ENCODE results near the gene RCBTB2. TPM values are rescaled to one million over a fixed set of nuclear protein-coding genes. Genes with fewer than 3 reads are reported as not detected.
A peak's percentile ranks its signal among the peaks of the same experiment; 100 is the strongest.
"Not testable (repeated sequence)": the region's sequence is repeated elsewhere in the genome, so short reads cannot be mapped to it uniquely, and the experiment has no call there.

The RCBTB2 gene
- total RNA-seq, 1 experiment from 2014 or later, result 2.0 TPM

DNA sequence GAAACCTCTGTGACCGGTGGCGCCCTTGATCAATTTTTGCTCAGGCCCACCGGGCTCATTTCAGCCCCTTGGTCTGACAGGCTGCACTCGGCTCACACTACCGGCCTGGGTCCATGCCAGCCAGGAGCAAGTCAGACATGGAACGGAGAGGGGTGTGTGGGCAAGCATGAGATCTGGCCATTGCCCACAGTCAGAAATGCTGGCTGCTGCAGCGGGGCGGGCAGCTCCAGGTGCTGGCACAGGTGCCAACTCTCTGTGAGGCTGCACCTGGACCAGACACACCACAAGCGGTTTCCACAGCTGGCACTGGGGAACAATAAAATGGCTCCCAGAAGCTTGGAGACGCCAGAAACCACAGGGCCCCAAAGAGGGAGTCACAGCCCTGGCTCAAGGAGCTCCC lies 76.3 kb downstream of the RCBTB2 start:
- no peak for DNase-seq (ENCODE audit: low read depth)

DNA sequence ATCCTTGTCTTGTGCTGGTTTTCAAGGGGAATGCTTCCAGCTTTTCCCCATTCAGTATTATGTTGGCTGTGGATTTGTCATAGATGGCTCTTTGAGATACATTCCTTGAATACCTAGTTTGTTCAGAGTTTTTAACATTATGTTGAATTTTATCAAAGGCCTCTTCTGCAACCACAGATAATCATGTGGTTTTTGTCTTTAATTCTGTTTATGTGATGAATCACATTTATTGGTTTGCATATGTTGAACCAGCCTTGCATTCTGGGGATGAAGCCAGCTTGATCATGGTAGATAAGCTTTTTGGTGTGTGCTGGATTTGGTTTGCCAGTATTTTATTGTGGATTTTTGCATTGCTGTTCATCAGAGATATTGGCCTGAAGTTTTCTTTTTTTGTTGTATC lies 81.7 kb downstream of the RCBTB2 start:
- not testable (repeated sequence) for DNase-seq (ENCODE audit: low read depth)

DNA sequence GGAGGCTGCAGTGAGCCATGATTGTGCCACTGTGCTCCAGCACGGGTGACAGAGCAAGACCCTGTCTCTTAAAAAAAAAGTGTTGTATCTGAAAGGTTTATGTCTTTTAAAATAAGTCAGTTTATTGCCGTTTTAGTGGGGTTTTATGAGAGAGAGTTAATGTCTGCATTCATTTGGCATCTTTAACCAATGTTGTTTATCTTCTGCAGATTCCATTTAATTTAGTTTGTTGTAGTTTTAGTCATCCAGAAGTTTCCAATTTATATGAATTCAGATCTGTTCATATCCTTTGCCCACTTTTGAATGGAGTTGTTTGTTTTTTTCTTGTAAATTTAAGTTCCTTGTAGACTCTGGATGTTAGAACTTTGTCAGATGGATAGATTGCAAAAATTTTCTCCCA lies 83.2 kb downstream of the RCBTB2 start:
- no peak for DNase-seq (ENCODE audit: low read depth)

DNA sequence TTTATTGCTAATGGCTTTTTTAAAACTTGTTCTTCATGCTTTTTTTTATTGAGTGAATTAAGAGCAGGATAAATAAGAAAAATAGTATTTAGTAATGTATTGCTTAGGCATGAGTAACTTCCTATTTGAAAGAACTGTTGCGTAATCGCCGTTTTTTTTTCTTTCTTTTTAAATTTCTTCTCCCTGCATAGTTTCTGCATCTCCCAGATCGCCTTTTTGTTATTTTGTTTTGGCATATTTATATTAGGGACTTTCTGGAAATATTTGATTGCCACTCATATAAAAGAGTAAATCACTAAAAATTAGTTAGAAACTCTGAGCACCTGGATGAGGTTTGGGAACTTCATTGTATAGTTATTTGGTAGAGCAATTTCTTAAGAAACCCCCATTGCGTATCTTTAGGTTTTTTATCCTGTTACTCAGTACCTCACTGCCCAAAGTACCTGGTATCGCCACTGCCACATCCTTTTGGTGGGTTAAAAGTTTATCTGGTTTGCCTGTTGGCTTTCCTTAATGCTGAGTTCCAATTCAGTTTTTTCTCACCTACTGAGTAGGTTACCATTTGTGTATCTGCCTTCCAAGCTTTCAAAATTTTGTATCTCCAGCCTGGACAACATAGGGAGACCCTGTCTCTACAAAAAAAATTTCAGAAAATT lies 83.8 kb downstream of the RCBTB2 start:
- peak; percentile 61 for DNase-seq (ENCODE audit: low read depth)

DNA sequence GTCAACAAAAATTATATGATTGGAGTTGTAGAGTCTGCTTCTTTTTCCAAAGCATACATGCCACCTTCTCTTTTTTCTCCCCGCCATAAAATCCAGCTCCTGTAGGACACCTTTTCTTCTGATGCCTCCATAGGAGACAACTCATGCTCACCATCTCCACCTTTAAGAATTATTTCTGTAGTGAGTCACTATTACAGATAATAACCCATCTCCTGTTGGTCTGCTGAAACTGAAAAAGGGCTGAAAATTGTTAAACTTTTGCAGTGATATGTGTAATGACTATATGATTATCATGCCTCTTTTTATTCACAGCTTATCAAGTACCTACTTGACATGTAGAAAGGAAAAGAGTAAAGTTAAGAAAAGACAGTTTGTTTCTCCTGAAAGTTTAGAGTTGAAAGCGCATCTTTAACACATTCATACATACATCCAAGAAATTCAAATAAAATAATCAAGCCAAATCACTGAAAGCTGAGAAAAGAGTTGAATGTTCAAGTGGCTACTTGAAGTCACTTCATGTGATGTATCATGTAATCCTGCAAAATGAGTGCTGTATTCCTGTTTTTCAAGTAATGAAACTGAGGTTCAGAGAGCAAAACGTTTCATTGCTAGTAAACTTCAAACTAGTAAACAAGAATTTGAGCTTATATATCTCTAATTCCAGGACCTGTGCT lies 84.5 kb downstream of the RCBTB2 start:
- DNase-seq (ENCODE audit: low read depth), result no peak

DNA sequence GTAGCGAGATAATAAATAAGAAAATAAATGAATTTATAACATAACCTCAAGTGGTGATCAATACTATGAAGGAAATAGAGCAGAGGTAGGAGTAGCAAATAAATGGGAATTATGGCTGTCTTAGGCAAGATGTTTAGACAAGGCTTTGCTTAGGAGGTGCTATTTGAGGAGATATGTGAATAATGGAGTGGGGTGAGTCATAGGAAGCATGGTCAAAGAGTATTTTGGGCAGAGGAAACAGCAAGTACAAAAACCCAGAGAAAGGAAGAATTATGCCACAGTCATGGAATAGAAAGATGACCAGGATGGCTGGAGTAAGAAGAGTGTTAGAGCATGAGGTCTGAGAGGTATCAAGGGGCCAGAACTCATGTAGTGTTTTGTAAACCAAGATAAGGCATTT lies 86.4 kb downstream of the RCBTB2 start:
- DNase-seq (ENCODE audit: low read depth), result peak; percentile 90

DNA sequence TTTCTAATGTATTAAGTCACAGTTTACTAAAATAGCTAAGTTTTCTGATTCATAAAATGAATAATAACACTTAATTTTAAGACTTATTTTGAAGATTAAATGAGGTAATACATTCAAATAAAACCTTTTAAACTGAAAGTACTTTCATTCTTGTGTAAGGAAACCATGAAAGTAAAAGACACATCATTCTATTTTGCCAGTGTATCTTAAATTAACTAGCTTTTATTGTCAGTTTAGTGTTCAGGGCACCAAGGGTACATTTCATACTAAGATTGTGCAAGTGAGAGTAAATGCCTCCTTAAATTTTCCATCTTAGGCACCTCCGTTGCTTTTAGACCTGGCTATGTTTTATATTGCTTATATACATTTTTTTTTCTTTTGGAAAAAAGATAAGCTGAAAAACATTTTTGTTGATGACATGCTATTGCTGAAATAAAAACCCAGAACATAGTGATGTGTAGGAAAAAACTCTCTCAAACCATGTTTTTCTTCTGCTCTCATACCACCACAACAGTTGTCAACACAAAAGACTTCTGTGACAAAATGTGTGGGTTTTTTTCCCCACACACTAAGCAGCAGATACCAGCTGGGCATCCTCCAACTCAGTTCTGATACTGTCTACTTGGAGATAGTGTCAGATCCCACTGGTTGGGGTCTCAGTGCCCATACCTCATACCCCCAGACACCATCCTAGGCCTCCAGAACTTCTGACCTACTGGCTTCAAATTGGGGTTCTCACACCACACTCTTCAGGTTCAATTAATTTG lies 89.3 kb downstream of the RCBTB2 start:
- DNase-seq (ENCODE audit: low read depth), result no peak

Other genes with a start within 250 kb of the RCBTB2 start
- 36.7 and 47.4 TPM in 2 replicates for gene RB1, start 229.3 kb downstream of the RCBTB2 start, total RNA-seq (2014; rRNA removed; shearing (Covaris generic))
- not detected in 2 replicates for gene LPAR6, start 120.0 kb downstream of the RCBTB2 start, total RNA-seq (2014; rRNA removed; shearing (Covaris generic))
- not detected in 2 replicates for gene CYSLTR2, start 120.8 kb upstream of the RCBTB2 start, total RNA-seq (2014; rRNA removed; shearing (Covaris generic))